ENCODE data around the gene INPP4B. TPM values are rescaled to one million over a fixed set of nuclear protein-coding genes. Genes with fewer than 3 reads are reported as not detected.

INPP4B gene
- polyA plus RNA-seq, 1 donor, result 40.6 TPM

GRCh38 chr4:142567620-142568451 lies 278.3 kb downstream of the INPP4B start:
- DNase-seq, result peak; percentile 21

GRCh38 chr4:142567199-142567598 lies 278.9 kb downstream of the INPP4B start:
- no peak for DNase-seq

GRCh38 chr4:142566777-142567176 lies 279.3 kb downstream of the INPP4B start:
- no peak for DNase-seq

- no peak for DNase-seq
Observed at GRCh38 chr4:142566243-142566642, 279.9 kb downstream of the INPP4B start.

- DNase-seq, result no peak
Observed at GRCh38 chr4:142565771-142566170, 280.3 kb downstream of the INPP4B start.

- DNase-seq, result no peak
Observed at GRCh38 chr4:142563682-142564291, 282.3 kb downstream of the INPP4B start.

GRCh38 chr4:142559986-142560385 lies 286.1 kb downstream of the INPP4B start:
- no peak for DNase-seq

GRCh38 chr4:142558851-142559250 lies 287.2 kb downstream of the INPP4B start:
- DNase-seq, result no peak

- DNase-seq, result no peak
Observed at GRCh38 chr4:142557239-142557801, 288.8 kb downstream of the INPP4B start.

GRCh38 chr4:142556570-142557238 lies 289.4 kb downstream of the INPP4B start:
- DNase-seq, result no peak

GRCh38 chr4:142556048-142556447 lies 290.1 kb downstream of the INPP4B start:
- no peak for DNase-seq

- DNase-seq, result no peak
Observed at GRCh38 chr4:142554412-142554811, 291.7 kb downstream of the INPP4B start.

- no peak for DNase-seq
Observed at GRCh38 chr4:142551517-142552305, 294.4 kb downstream of the INPP4B start.

GRCh38 chr4:142550965-142551364 lies 295.1 kb downstream of the INPP4B start:
- DNase-seq, result no peak

GRCh38 chr4:142549726-142550463 lies 296.2 kb downstream of the INPP4B start:
- no peak for DNase-seq

GRCh38 chr4:142549248-142549647 lies 296.9 kb downstream of the INPP4B start:
- DNase-seq, result no peak

- no peak for DNase-seq
Observed at GRCh38 chr4:142548491-142548890, 297.6 kb downstream of the INPP4B start.

- no peak for DNase-seq
Observed at GRCh38 chr4:142547974-142548373, 298.1 kb downstream of the INPP4B start.

GRCh38 chr4:142544594-142544993 lies 301.5 kb downstream of the INPP4B start:
- no peak for DNase-seq

GRCh38 chr4:142544039-142544438 lies 302.1 kb downstream of the INPP4B start:
- DNase-seq, result no peak

GRCh38 chr4:142540483-142540804 lies 305.7 kb downstream of the INPP4B start:
- DNase-seq, result no peak
